ENCODE measurements around the gene APOBEC3H.

Gene APOBEC3H

GRCh38 chr22:39080052-39080762 lies 16.8 kb upstream of the APOBEC3H start:
- in situ Hi-C loops (cut with HindIII; ENCODE audit: low sequenced_read_pairs): no loop called here

GRCh38 chr22:39081016-39081415 lies 16.0 kb upstream of the APOBEC3H start:
- in situ Hi-C loops (cut with HindIII; ENCODE audit: low sequenced_read_pairs): no loop called here

GRCh38 chr22:39081598-39081997 lies 15.4 kb upstream of the APOBEC3H start:
- in situ Hi-C loops (cut with HindIII; ENCODE audit: low sequenced_read_pairs): no loop called here

- in situ Hi-C loops (cut with HindIII; ENCODE audit: low sequenced_read_pairs): no loop called here
Measured at GRCh38 chr22:39083212-39084165, 13.6 kb upstream of the APOBEC3H start.

GRCh38 chr22:39084666-39085065 lies 12.4 kb upstream of the APOBEC3H start:
- in situ Hi-C loops (cut with HindIII; ENCODE audit: low sequenced_read_pairs): no loop called here

- in situ Hi-C loops (cut with HindIII; ENCODE audit: low sequenced_read_pairs): no loop called here
Measured at GRCh38 chr22:39087098-39087497, 9.9 kb upstream of the APOBEC3H start.

- in situ Hi-C loops (cut with HindIII; ENCODE audit: low sequenced_read_pairs): no loop called here
Measured at GRCh38 chr22:39087881-39088684, 9.0 kb upstream of the APOBEC3H start.

GRCh38 chr22:39088685-39089032 lies 8.4 kb upstream of the APOBEC3H start:
- in situ Hi-C loops (cut with HindIII; ENCODE audit: low sequenced_read_pairs): no loop called here

- in situ Hi-C loops (cut with HindIII; ENCODE audit: low sequenced_read_pairs): no loop called here
Measured at GRCh38 chr22:39089928-39090327, 7.1 kb upstream of the APOBEC3H start.

GRCh38 chr22:39090426-39091064 lies 6.5 kb upstream of the APOBEC3H start:
- in situ Hi-C loops (cut with HindIII; ENCODE audit: low sequenced_read_pairs): no loop called here

GRCh38 chr22:39091126-39092081 lies 5.6 kb upstream of the APOBEC3H start:
- in situ Hi-C loops (cut with HindIII; ENCODE audit: low sequenced_read_pairs): no loop called here

GRCh38 chr22:39092111-39092862 lies 4.8 kb upstream of the APOBEC3H start:
- in situ Hi-C loops (cut with HindIII; ENCODE audit: low sequenced_read_pairs): no loop called here

- in situ Hi-C loops (cut with HindIII; ENCODE audit: low sequenced_read_pairs): no loop called here
Measured at GRCh38 chr22:39094717-39095389, 2.2 kb upstream of the APOBEC3H start.

- in situ Hi-C loops (cut with HindIII; ENCODE audit: low sequenced_read_pairs): no loop called here
Measured at GRCh38 chr22:39095971-39096370, 1.1 kb upstream of the APOBEC3H start.

GRCh38 chr22:39098026-39098425 lies 982 bp downstream of the APOBEC3H start:
- in situ Hi-C loops (cut with HindIII; ENCODE audit: low sequenced_read_pairs): no loop called here

- in situ Hi-C loops (cut with HindIII; ENCODE audit: low sequenced_read_pairs): no loop called here
Measured at GRCh38 chr22:39098576-39098975, 1.5 kb downstream of the APOBEC3H start.

GRCh38 chr22:39101226-39101625 lies 4.2 kb downstream of the APOBEC3H start:
- in situ Hi-C loops (cut with HindIII; ENCODE audit: low sequenced_read_pairs): no loop called here

- in situ Hi-C loops (cut with HindIII; ENCODE audit: low sequenced_read_pairs): no loop called here
Measured at GRCh38 chr22:39103431-39103830, 6.4 kb downstream of the APOBEC3H start.

Measured in endothelial cell of hepatic sinusoid (primary cell).